OCI-LY1 (cell line): Measurements from ENCODE around the gene CIPC.

Experiments
- H2AFZ ChIP-seq: fragments of 200-600 bp; sonication (generic), shearing (Covaris generic); 2 replicates; pipeline ENCODE4 v1.6.0; 2014; ENCODE audit warnings: antibody characterized with exemption, mild to moderate bottlenecking, low read length
- H3F3A ChIP-seq: fragments of 200-600 bp; sonication (generic), shearing (Covaris generic); 2 replicates; pipeline ENCODE4 v1.6.0; 2014; ENCODE audit warnings: mild to moderate bottlenecking, antibody characterized with exemption, low read length, moderate library complexity; ENCODE audit not compliant: insufficient read depth
- H3K27ac ChIP-seq: fragments of 200-600 bp; sonication (generic); 2 replicates; pipeline ENCODE4 v1.5.1; 2014; ENCODE audit warnings: low read length, mixed run types, mild to moderate bottlenecking, low read depth; ENCODE audit not compliant: poor library complexity, severe bottlenecking
- H3K27me3 ChIP-seq: fragments of 200-600 bp; sonication (generic); 2 replicates; pipeline ENCODE4 v1.6.0; 2014; ENCODE audit warnings: antibody characterized with exemption, mild to moderate bottlenecking, low read length, moderate library complexity; ENCODE audit not compliant: insufficient read depth
- H3K36me3 ChIP-seq: fragments of 200-600 bp; sonication (generic); 2 replicates; pipeline ENCODE4 v1.6.1; 2014; ENCODE audit warnings: mild to moderate bottlenecking, antibody characterized with exemption, low read length, moderate library complexity, mixed read lengths; ENCODE audit not compliant: insufficient read depth
- H3K4me1 ChIP-seq: fragments of 200-600 bp; sonication (generic); 2 replicates; pipeline ENCODE4 v1.5.1; 2014; ENCODE audit warnings: mild to moderate bottlenecking, low read length, moderate library complexity; ENCODE audit not compliant: insufficient read depth, severe bottlenecking
- H3K4me2 ChIP-seq: fragments of 200-600 bp; sonication (generic), shearing (Covaris generic); 2 replicates; pipeline ENCODE4 v1.6.1; 2014; ENCODE audit warnings: low read length
- H3K4me3 ChIP-seq: fragments of 200-600 bp; sonication (generic); 2 replicates; pipeline ENCODE4 v1.5.1; 2014; ENCODE audit warnings: low read length, low read depth, mild to moderate bottlenecking, mixed read lengths; ENCODE audit not compliant: poor library complexity, severe bottlenecking
- H3K79me2 ChIP-seq: fragments of 200-600 bp; shearing (Covaris generic); 2 replicates; pipeline ENCODE4 v1.6.1; 2016; ENCODE audit warnings: mixed run types, low read length, mixed read lengths; ENCODE audit not compliant: insufficient read depth
- H3K9ac ChIP-seq: fragments of 200-600 bp; sonication (generic), shearing (Covaris generic); 2 replicates; pipeline ENCODE4 v1.6.1; 2014; ENCODE audit warnings: mild to moderate bottlenecking, low read length, mixed read lengths
- H3K9me2 ChIP-seq: fragments of 200-600 bp; sonication (generic), shearing (Covaris generic); 2 replicates; pipeline ENCODE4 v1.6.1; 2014; ENCODE audit warnings: low read depth, mild to moderate bottlenecking, low read length, mixed read lengths
- H3K9me3 ChIP-seq: fragments of 200-600 bp; shearing (Covaris generic); 2 replicates; pipeline ENCODE4 v1.6.1; 2014; ENCODE audit warnings: low read length, mixed read lengths
- H4K20me1 ChIP-seq: fragments of 200-600 bp; sonication (generic), shearing (Covaris generic); 2 replicates; pipeline ENCODE4 v1.6.0; 2016; ENCODE audit warnings: mild to moderate bottlenecking, low read length; ENCODE audit not compliant: insufficient read depth
- EZH2 ChIP-seq: fragments of 200-600 bp; sonication (generic), shearing (Covaris generic); IDR thresholded peaks from 2 replicates; pipeline ENCODE4 v1.8.0; 2017; ENCODE audit warnings: borderline replicate concordance, mixed run types, mild to moderate bottlenecking, antibody characterized with exemption, low read length, moderate library complexity, mixed read lengths
- TF ChIP-seq, protein P1 (sequence below): fragments of 200-600 bp; sonication (generic), shearing (Covaris generic); IDR thresholded peaks from 2 replicates; pipeline ENCODE4 v1.5.1; 2017; ENCODE audit warnings: mild to moderate bottlenecking, antibody characterized with exemption, low read length, moderate library complexity, mixed read lengths

The CIPC gene

DNA sequence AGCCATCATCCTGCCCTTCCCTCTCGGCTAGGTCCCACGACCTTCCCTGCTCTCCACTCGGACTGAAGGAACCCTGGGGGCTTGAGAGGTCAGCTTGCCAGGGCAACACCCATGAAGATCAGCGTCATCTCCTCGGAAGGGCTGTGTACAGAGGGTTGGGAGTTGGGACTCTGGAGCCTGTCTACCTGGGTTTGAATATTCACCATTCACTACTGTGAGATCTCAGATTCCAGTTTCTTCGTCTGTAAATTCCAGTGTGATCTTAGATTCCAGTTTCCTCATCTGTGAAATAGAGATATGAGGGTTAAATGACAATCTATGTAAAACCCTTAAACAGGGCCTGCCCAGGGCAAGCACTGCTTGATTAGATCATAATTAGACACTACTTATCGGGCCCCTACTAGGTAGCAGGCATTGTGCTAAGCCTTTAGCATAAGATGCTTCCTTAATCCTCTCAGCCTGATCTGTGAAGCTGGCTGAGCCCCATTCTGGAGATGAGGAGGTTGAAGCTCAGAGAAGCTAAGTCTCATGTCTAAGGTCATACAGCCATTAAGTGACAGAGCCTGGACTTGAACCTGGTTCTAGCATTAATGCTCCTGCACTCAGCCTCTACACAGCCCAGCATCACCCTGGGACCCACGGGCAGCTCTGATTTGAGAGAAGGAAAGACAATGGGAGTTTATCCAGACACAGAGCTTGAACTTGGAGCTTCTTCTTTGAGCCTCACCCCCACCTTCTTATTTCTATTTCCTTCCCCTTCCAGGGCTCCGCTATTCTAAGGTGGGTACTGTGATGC, 44.1 kb downstream of the CIPC start:
- no peaks in the 10 kb centered on the region for H3K27me3 ChIP-seq
- no peak overlapping the region for H3K27ac ChIP-seq
- no peaks in the 10 kb centered on the region for H3F3A ChIP-seq
- H3K4me1 ChIP-seq: no peaks in the 10 kb centered on the region
- no peaks in the 10 kb centered on the region for H3K79me2 ChIP-seq
- H3K9me2 ChIP-seq: no peaks in the 10 kb centered on the region
- H3K4me2 ChIP-seq: no peak overlapping the region
- no peak overlapping the region for H3K4me3 ChIP-seq
- no peak for TF ChIP-seq EZH2
- TF ChIP-seq, protein P1, sequence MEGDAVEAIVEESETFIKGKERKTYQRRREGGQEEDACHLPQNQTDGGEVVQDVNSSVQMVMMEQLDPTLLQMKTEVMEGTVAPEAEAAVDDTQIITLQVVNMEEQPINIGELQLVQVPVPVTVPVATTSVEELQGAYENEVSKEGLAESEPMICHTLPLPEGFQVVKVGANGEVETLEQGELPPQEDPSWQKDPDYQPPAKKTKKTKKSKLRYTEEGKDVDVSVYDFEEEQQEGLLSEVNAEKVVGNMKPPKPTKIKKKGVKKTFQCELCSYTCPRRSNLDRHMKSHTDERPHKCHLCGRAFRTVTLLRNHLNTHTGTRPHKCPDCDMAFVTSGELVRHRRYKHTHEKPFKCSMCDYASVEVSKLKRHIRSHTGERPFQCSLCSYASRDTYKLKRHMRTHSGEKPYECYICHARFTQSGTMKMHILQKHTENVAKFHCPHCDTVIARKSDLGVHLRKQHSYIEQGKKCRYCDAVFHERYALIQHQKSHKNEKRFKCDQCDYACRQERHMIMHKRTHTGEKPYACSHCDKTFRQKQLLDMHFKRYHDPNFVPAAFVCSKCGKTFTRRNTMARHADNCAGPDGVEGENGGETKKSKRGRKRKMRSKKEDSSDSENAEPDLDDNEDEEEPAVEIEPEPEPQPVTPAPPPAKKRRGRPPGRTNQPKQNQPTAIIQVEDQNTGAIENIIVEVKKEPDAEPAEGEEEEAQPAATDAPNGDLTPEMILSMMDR: no peak
- no peak overlapping the region for H3K9ac ChIP-seq
- H3K36me3 ChIP-seq: no peaks in the 10 kb centered on the region
- no peaks in the 10 kb centered on the region for H4K20me1 ChIP-seq
- no peaks in the 10 kb centered on the region for H3K9me3 ChIP-seq
- H2AFZ ChIP-seq: no peak overlapping the region

DNA sequence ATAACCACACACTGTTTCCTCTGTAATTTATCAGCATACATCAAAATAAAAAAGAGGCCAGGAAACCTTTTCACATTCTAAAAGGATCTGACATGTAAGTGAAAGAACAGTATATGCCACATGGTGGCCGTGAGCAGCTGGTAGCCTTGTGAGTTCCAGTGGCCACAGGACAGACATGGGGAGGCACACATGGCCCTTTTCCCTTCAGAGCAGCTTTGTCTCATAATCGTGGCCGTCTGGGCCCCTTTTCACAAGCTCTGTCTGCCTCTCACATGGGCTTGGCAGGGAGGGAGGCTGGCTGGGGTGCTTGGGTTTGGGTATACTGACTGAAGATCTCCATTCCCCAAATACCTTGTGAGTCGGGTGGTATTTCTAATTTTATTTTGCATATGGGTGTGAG, 45.0 kb downstream of the CIPC start:
- Histone ChIP-seq H4K20me1 (no peaks in the 10 kb centered on the region), H3K27me3 (no peaks in the 10 kb centered on the region), H3K4me3 (no peak overlapping the region), H3K9me3 (no peaks in the 10 kb centered on the region), H3K4me2 (no peak overlapping the region), H2AFZ (no peak overlapping the region), H3K36me3 (no peaks in the 10 kb centered on the region), H3K9me2 (no peaks in the 10 kb centered on the region), H3K79me2 (no peaks in the 10 kb centered on the region), H3F3A (no peaks in the 10 kb centered on the region), H3K9ac (no peak overlapping the region), H3K4me1 (no peaks in the 10 kb centered on the region), H3K27ac (no peak overlapping the region)
- TF ChIP-seq, protein P1: no peak
- no peak for TF ChIP-seq EZH2

DNA sequence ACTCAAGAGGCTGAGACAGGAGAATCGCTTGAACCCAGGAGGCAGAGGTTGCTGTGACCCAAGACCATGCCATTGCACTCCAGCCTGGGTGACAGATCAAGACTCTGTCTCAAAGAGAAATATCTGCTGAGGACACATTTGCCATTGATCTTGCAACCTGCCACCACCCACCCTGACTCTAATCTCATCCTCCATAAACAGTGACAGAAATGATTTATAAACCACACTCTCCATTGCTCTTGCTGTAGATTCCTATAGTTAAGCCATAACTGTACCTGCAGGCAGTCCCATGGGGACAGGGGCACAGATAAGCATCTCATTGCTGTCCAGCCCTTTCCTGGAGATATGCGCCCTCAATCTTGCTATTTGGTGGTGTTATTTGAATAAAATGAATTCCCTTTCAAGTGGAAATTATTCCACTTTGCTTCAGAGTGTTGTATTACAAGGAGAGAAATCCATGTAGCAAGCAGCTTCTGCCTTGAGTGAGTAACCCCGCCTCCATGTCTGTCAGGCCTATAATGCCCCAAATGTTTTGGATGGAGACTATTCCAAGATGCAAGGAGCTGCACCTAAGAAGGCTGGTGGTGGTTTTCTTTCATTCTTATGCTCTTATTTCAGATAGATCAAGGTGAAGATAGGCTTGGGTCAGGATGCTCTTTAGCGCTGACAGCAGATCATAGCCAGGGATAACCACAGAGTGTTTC, 46.5 kb downstream of the CIPC start:
- Histone ChIP-seq H3K36me3 (no peaks in the 10 kb centered on the region), H3K4me1 (no peaks in the 10 kb centered on the region), H3F3A (no peaks in the 10 kb centered on the region), H3K27ac (no peak overlapping the region), H3K9ac (no peak overlapping the region), H3K9me2 (no peaks in the 10 kb centered on the region), H3K4me2 (no peak overlapping the region), H3K4me3 (no peak overlapping the region), H3K9me3 (no peaks in the 10 kb centered on the region), H2AFZ (no peak overlapping the region), H3K27me3 (no peaks in the 10 kb centered on the region), H3K79me2 (no peaks in the 10 kb centered on the region), H4K20me1 (no peaks in the 10 kb centered on the region)
- TF ChIP-seq, protein P1: no peak
- TF ChIP-seq EZH2: no peak
